ENCODE measurements around the gene PTPRM.

PTPRM gene

DNA sequence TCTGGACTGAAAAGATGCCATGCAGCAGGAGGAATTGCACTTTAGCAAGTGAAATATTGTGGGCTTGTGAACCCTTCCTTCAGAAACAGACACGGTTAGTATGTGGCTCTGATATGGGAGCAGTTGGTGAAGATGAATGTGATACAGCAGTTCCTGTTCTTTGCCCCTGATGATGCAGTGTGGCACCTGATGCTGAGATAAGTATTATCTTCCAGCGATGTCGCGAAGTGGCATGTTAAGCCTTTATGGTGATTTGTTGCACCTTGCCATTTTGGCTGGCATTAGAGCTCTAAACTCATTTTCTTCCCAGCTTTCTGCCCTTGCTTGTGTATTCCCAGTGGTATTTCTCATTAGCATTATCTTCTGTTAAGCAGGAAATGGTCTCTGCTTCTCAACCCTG lies 600.6 kb downstream of the PTPRM start:
- FAIRE-seq = no peak
- DNase-seq (ENCODE audit: insufficient read length) = no peak
- TF ChIP-seq TAF1 (IDR thresholded peaks at IDR 0.05; ENCODE audit: borderline replicate concordance, low read depth, low read length) = no peak
- no peak for TF ChIP-seq POLR2AphosphoS5 (IDR thresholded peaks at IDR 0.05; ENCODE audit: low read depth, low read length)
- TF ChIP-seq POLR2A (IDR thresholded peaks at IDR 0.05; ENCODE audit: low read depth, low read length) = no peak

GRCh38 chr18:8169722-8170121 lies 602.6 kb downstream of the PTPRM start:
- DNase-seq (ENCODE audit: insufficient read length) (no peak), FAIRE-seq (no peak)
- TF ChIP-seq POLR2AphosphoS5 (IDR thresholded peaks at IDR 0.05; ENCODE audit: low read depth, low read length) = no peak
- no peak for TF ChIP-seq POLR2A (IDR thresholded peaks at IDR 0.05; ENCODE audit: low read depth, low read length)
- TF ChIP-seq TAF1 (IDR thresholded peaks at IDR 0.05; ENCODE audit: borderline replicate concordance, low read depth, low read length) = no peak

DNA sequence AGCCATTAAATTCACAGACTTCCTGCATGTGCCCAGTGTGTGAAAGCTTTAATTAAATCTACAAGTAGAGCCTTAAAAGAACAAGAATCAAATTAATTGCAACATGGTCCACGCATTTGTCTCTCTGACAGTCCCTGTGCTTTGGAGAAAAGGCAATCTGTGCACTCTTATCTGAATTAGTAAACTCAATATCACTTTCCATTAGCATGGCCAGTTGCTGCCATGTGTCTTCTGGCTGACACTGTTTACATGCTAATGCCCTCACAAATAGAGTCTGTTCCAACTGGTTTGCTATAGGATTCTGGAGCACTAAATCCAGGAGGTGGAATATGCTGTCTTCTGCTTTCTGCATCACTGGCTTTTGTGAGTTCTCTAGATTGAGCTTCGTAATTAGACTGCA lies 607.7 kb downstream of the PTPRM start:
- TF ChIP-seq TAF1 (IDR thresholded peaks at IDR 0.05; ENCODE audit: borderline replicate concordance, low read depth, low read length) (no peak), POLR2A (IDR thresholded peaks at IDR 0.05; ENCODE audit: low read depth, low read length) (no peak), POLR2AphosphoS5 (IDR thresholded peaks at IDR 0.05; ENCODE audit: low read depth, low read length) (no peak)
- FAIRE-seq = no peak
- DNase-seq (ENCODE audit: insufficient read length) = no peak

DNA sequence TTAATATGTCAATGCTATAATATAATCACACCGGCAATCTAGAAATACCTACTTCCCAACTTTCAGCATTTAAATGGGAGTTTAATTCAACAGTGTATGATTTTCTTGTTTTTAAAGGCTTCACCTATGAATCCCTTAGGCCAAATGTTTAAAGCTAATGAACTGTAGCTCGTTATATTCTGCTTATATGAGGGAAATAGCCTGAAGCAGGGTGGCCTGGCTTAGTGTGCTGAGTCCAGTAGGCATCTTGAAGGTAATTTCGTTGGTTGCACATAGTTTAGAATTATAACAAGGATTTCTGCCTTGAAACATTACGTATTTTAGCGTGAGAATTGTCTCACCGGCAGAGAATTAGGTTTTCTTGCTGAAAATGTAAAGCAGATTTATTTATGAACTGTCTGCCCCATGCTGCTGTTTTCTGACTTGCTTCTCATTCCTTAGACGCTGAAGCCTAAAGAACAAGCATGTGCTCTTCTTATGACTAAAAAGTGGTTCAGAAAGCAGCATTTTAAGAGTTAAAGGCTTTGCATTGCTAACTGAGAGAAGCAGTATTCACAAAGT lies 608.5 kb downstream of the PTPRM start:
- FAIRE-seq (no peak), DNase-seq (ENCODE audit: insufficient read length) (no peak)
- TF ChIP-seq TAF1 (IDR thresholded peaks at IDR 0.05; ENCODE audit: borderline replicate concordance, low read depth, low read length) (no peak), POLR2A (IDR thresholded peaks at IDR 0.05; ENCODE audit: low read depth, low read length) (no peak), POLR2AphosphoS5 (IDR thresholded peaks at IDR 0.05; ENCODE audit: low read depth, low read length) (no peak)

GRCh38 chr18:8176109-8176508 lies 609.0 kb downstream of the PTPRM start:
- DNase-seq (ENCODE audit: insufficient read length) (no peak), FAIRE-seq (no peak)
- no peak for TF ChIP-seq POLR2AphosphoS5 (IDR thresholded peaks at IDR 0.05; ENCODE audit: low read depth, low read length)

GRCh38 chr18:8176554-8176953 lies 609.4 kb downstream of the PTPRM start:
- TF ChIP-seq POLR2A (IDR thresholded peaks at IDR 0.05; ENCODE audit: low read depth, low read length) (no peak), TAF1 (IDR thresholded peaks at IDR 0.05; ENCODE audit: borderline replicate concordance, low read depth, low read length) (no peak), POLR2AphosphoS5 (IDR thresholded peaks at IDR 0.05; ENCODE audit: low read depth, low read length) (no peak)
- FAIRE-seq (no peak), DNase-seq (ENCODE audit: insufficient read length) (no peak)

GRCh38 chr18:8177330-8178016 lies 610.4 kb downstream of the PTPRM start:
- TF ChIP-seq TAF1 (IDR thresholded peaks at IDR 0.05; ENCODE audit: borderline replicate concordance, low read depth, low read length) (no peak), POLR2A (IDR thresholded peaks at IDR 0.05; ENCODE audit: low read depth, low read length) (no peak), POLR2AphosphoS5 (IDR thresholded peaks at IDR 0.05; ENCODE audit: low read depth, low read length) (no peak)
- DNase-seq (ENCODE audit: insufficient read length) (no peak), FAIRE-seq (no peak)

DNA sequence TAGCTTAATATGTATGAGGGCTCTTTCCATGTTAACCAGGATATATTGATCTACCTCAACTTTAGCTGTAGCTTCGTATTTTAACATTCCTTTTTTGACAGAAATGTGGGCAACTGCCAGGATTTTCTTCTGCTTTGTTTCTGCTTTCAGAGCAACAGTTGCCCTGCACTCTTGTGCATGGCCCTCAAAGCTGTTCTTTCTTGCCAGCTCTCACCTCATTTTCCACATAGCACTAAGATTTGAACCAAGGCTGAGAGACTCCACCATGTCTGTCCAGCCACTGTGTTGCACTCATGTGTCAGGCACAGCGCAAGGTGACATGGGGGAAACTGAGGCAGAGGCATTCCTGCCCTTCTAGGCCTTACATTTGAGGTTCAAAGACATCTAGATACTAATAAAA lies 619.3 kb downstream of the PTPRM start:
- TF ChIP-seq POLR2A (IDR thresholded peaks at IDR 0.05; ENCODE audit: low read depth, low read length) (no peak), POLR2AphosphoS5 (IDR thresholded peaks at IDR 0.05; ENCODE audit: low read depth, low read length) (no peak), TAF1 (IDR thresholded peaks at IDR 0.05; ENCODE audit: borderline replicate concordance, low read depth, low read length) (no peak)
- no peak for DNase-seq (ENCODE audit: insufficient read length)
- no peak for FAIRE-seq

GRCh38 chr18:8188184-8188583 lies 621.1 kb downstream of the PTPRM start:
- TF ChIP-seq POLR2A (IDR thresholded peaks at IDR 0.05; ENCODE audit: low read depth, low read length) = no peak
- TF ChIP-seq POLR2AphosphoS5 (IDR thresholded peaks at IDR 0.05; ENCODE audit: low read depth, low read length) = no peak
- no peak for TF ChIP-seq TAF1 (IDR thresholded peaks at IDR 0.05; ENCODE audit: borderline replicate concordance, low read depth, low read length)
- DNase-seq (ENCODE audit: insufficient read length) (no peak), FAIRE-seq (no peak)

DNA sequence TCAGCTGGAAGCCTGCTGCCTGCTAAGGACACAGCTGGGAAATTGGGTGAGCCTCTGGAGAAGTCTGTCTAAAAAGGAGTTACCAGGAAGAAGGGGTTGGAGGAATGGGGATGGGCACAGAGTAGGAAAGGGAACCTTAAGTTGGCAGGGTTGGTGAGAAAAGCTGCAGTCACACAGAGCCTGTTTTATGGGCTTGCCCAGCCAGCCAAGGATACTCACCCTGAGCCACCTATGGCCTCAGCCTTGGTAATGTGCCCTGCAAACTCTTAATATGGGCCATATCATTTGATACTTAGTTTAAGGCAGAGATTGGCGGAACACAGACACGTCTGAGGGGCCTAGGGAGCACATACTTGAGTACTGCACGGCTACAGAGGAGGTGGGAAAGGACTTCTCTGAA lies 623.9 kb downstream of the PTPRM start:
- no peak for TF ChIP-seq TAF1 (IDR thresholded peaks at IDR 0.05; ENCODE audit: borderline replicate concordance, low read depth, low read length)
- no peak for TF ChIP-seq POLR2AphosphoS5 (IDR thresholded peaks at IDR 0.05; ENCODE audit: low read depth, low read length)
- no peak for TF ChIP-seq POLR2A (IDR thresholded peaks at IDR 0.05; ENCODE audit: low read depth, low read length)
- FAIRE-seq = no peak

GRCh38 chr18:8194431-8194830 lies 627.3 kb downstream of the PTPRM start:
- TF ChIP-seq POLR2A (IDR thresholded peaks at IDR 0.05; ENCODE audit: low read depth, low read length) (no peak), POLR2AphosphoS5 (IDR thresholded peaks at IDR 0.05; ENCODE audit: low read depth, low read length) (no peak), TAF1 (IDR thresholded peaks at IDR 0.05; ENCODE audit: borderline replicate concordance, low read depth, low read length) (no peak)
- no peak for FAIRE-seq
- DNase-seq (ENCODE audit: insufficient read length) = no peak

More for the DNA sequence above, 623.9 kb downstream of the PTPRM start:
- no peak for DNase-seq (ENCODE audit: insufficient read length)

DNA sequence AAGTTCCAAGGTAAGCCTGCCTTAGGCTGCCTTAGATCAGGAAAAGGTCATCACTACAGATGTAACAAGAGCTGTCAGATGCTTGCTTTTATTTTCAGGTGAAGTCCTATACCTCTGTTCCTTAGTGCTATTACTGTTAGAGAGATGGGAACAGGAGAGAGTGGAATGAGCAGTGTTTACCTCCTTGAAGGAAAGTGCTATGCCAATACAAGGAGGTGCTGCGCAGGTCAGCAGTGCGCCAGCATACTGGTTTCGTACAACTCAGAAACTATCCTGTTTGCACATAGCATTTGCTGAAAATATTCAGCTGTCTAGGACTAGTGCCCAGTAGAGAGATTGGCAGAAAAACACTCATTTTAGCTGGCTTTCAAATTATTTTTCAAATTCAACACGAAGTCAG lies 629.1 kb downstream of the PTPRM start:
- no peak for TF ChIP-seq POLR2A (IDR thresholded peaks at IDR 0.05; ENCODE audit: low read depth, low read length)
- no peak for TF ChIP-seq POLR2AphosphoS5 (IDR thresholded peaks at IDR 0.05; ENCODE audit: low read depth, low read length)
- no peak for TF ChIP-seq TAF1 (IDR thresholded peaks at IDR 0.05; ENCODE audit: borderline replicate concordance, low read depth, low read length)
- FAIRE-seq = no peak
- DNase-seq (ENCODE audit: insufficient read length) = no peak

All from GM12892 (cell line).